ENCODE data around the gene IL1R1.

The IL1R1 gene

GRCh38 chr2:102193074-102193473 lies 50.5 kb downstream of the IL1R1 start:
- no peaks in the 10 kb centered on the region for H3K36me3 ChIP-seq (ENCODE audit: low read depth)
- H3K4me3 ChIP-seq (ENCODE audit: severe bottlenecking) = no peak overlapping the region
- ATAC-seq (ENCODE audit: low read depth) (peak; percentile 94), DNase-seq (ENCODE audit: low spot score) (no peak)
- peak overlapping the region; percentile 79 for H3K27ac ChIP-seq (ENCODE audit: poor library complexity, severe bottlenecking)
- H3K9me3 ChIP-seq (ENCODE audit: severe bottlenecking) = no peaks in the 10 kb centered on the region
- no peaks in the 10 kb centered on the region for H3K27me3 ChIP-seq (ENCODE audit: insufficient read depth, poor library complexity, severe bottlenecking)
- TF ChIP-seq CTCF (IDR thresholded peaks at IDR 0.05; ENCODE audit: poor library complexity, severe bottlenecking) = no peak
- H3K4me1 ChIP-seq (ENCODE audit: insufficient read depth, poor library complexity, severe bottlenecking) = peaks cover 19% of the 10 kb centered on the region

- no peak for DNase-seq (ENCODE audit: low spot score)
- no peaks in the 10 kb centered on the region for H3K9me3 ChIP-seq (ENCODE audit: severe bottlenecking)
- no peak for TF ChIP-seq CTCF (IDR thresholded peaks at IDR 0.05; ENCODE audit: poor library complexity, severe bottlenecking)
- H3K27ac ChIP-seq (ENCODE audit: poor library complexity, severe bottlenecking) = no peak overlapping the region
- peaks cover 19% of the 10 kb centered on the region for H3K4me1 ChIP-seq (ENCODE audit: insufficient read depth, poor library complexity, severe bottlenecking)
- H3K27me3 ChIP-seq (ENCODE audit: insufficient read depth, poor library complexity, severe bottlenecking) = no peaks in the 10 kb centered on the region
- ATAC-seq (ENCODE audit: low read depth) = no peak
- no peaks in the 10 kb centered on the region for H3K36me3 ChIP-seq (ENCODE audit: low read depth)
- no peak overlapping the region for H3K4me3 ChIP-seq (ENCODE audit: severe bottlenecking)
Observed at GRCh38 chr2:102194609-102195268, 52.2 kb downstream of the IL1R1 start.

GRCh38 chr2:102197389-102198137 lies 55.0 kb downstream of the IL1R1 start:
- TF ChIP-seq CTCF (IDR thresholded peaks at IDR 0.05; ENCODE audit: poor library complexity, severe bottlenecking) = no peak
- ATAC-seq (ENCODE audit: low read depth) (no peak), DNase-seq (ENCODE audit: low spot score) (no peak)
- Histone ChIP-seq H3K27ac (ENCODE audit: poor library complexity, severe bottlenecking) (no peak overlapping the region), H3K27me3 (ENCODE audit: insufficient read depth, poor library complexity, severe bottlenecking) (no peaks in the 10 kb centered on the region), H3K4me3 (ENCODE audit: severe bottlenecking) (no peak overlapping the region), H3K9me3 (ENCODE audit: severe bottlenecking) (no peaks in the 10 kb centered on the region), H3K36me3 (ENCODE audit: low read depth) (no peaks in the 10 kb centered on the region), H3K4me1 (ENCODE audit: insufficient read depth, poor library complexity, severe bottlenecking) (peaks cover 10% of the 10 kb centered on the region)

GRCh38 chr2:102200539-102200938 lies 58.0 kb downstream of the IL1R1 start:
- DNase-seq (ENCODE audit: low spot score) (no peak), ATAC-seq (ENCODE audit: low read depth) (no peak)
- Histone ChIP-seq H3K27ac (ENCODE audit: poor library complexity, severe bottlenecking) (no peak overlapping the region), H3K4me1 (ENCODE audit: insufficient read depth, poor library complexity, severe bottlenecking) (no peaks in the 10 kb centered on the region), H3K9me3 (ENCODE audit: severe bottlenecking) (peaks cover 2% of the 10 kb centered on the region), H3K27me3 (ENCODE audit: insufficient read depth, poor library complexity, severe bottlenecking) (no peaks in the 10 kb centered on the region), H3K4me3 (ENCODE audit: severe bottlenecking) (no peak overlapping the region), H3K36me3 (ENCODE audit: low read depth) (no peaks in the 10 kb centered on the region)
- no peak for TF ChIP-seq CTCF (IDR thresholded peaks at IDR 0.05; ENCODE audit: poor library complexity, severe bottlenecking)

- Histone ChIP-seq H3K27ac (ENCODE audit: poor library complexity, severe bottlenecking) (no peak overlapping the region), H3K4me1 (ENCODE audit: insufficient read depth, poor library complexity, severe bottlenecking) (no peaks in the 10 kb centered on the region), H3K4me3 (ENCODE audit: severe bottlenecking) (no peak overlapping the region), H3K27me3 (ENCODE audit: insufficient read depth, poor library complexity, severe bottlenecking) (no peaks in the 10 kb centered on the region), H3K9me3 (ENCODE audit: severe bottlenecking) (peaks cover 2% of the 10 kb centered on the region), H3K36me3 (ENCODE audit: low read depth) (no peaks in the 10 kb centered on the region)
- no peak for ATAC-seq (ENCODE audit: low read depth)
- no peak for DNase-seq (ENCODE audit: low spot score)
- TF ChIP-seq CTCF (IDR thresholded peaks at IDR 0.05; ENCODE audit: poor library complexity, severe bottlenecking) = no peak
Observed at GRCh38 chr2:102204638-102205037, 62.1 kb downstream of the IL1R1 start.
